Neutrophil (primary cell): ENCODE measurements around the gene ENTPD2.

ENCODE experiments used
- H3K27ac ChIP-seq: fragments of 200-600 bp; sonication (generic); 2 replicates; pipeline ENCODE4 v1.5.1; 2016; ENCODE audit warnings: mild to moderate bottlenecking, moderate library complexity
- H3K27me3 ChIP-seq: fragments of 200-600 bp; sonication (generic); 2 replicates; pipeline ENCODE4 v1.6.0; 2016; ENCODE audit warnings: mild to moderate bottlenecking
- H3K36me3 ChIP-seq: fragments of 200-600 bp; sonication (generic); 2 replicates; pipeline ENCODE4 v1.5.1; 2017
- H3K4me1 ChIP-seq, 2 experiments: fragments of 200-600 bp in 1 of 2; sonication (generic) in 1 of 2; 1 replicate in 1 of 2; 2 replicates in 1 of 2; pipeline versions ENCODE4 v1.5.1 to v1.6.1; 2013 to 2016; ENCODE audit warnings: low read depth in 1 of 2, low read length in 1 of 2, mild to moderate bottlenecking in 1 of 2, moderate library complexity in 1 of 2; ENCODE audit not compliant: control insufficient read depth in 1 of 2, insufficient read depth in 1 of 2
- H3K4me3 ChIP-seq, 2 experiments: fragments of 200-600 bp in 1 of 2; sonication (generic) in 1 of 2; 1 replicate in 1 of 2; 2 replicates in 1 of 2; pipeline ENCODE4 v1.5.1; 2013 to 2016; ENCODE audit warnings: low read depth in 1 of 2, low read length in 1 of 2, mild to moderate bottlenecking in 1 of 2, moderate library complexity in 1 of 2
- H3K9me3 ChIP-seq: fragments of 200-600 bp; sonication (generic); 2 replicates; pipeline ENCODE4 v1.5.1; 2016
- TF ChIP-seq, protein P1 (sequence below): fragments of 200-600 bp; sonication (generic); IDR thresholded peaks from 2 replicates; pipeline ENCODE4 v1.5.1; 2016; ENCODE audit warnings: antibody characterized with exemption

The ENTPD2 gene

DNA sequence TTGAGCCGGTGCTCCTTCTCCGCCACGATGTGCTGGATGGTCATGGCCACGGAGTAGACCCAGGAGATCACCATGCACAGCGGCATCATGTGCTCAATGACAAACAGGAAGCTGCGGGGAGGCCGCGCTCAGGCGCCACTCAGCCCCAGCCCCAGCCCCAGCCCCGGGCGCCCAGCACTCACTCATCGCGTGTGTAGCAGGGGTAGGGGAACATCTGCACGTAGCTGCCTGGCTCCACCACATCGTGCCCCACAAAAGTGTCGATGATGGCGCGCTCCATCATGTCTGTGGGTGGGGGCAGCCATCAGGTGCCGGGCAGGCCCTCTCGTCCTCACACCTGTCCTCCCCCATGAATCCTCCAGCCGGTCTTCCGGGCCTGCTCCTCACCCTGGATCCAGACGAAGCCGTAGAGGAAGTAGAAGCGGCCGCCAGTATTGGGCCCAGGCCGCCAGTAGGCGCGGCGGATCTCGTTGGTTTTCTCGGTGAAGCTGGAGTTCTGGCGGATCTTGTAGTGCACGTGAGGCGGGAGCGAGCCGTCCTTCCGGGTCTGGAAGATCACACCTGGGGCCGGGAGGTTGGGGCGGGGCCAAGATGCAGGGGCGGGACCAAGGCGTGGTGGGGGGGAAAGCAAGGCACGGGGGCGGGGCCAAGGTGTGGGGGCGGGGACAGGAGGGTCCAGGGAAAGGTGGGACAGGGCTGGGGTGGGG lies 35.9 kb downstream of the ENTPD2 start:
- H3K36me3 ChIP-seq = peaks cover 92% of the 10 kb centered on the region
- H3K4me1 ChIP-seq = no peaks in the 10 kb centered on the region
- TF ChIP-seq, protein P1, sequence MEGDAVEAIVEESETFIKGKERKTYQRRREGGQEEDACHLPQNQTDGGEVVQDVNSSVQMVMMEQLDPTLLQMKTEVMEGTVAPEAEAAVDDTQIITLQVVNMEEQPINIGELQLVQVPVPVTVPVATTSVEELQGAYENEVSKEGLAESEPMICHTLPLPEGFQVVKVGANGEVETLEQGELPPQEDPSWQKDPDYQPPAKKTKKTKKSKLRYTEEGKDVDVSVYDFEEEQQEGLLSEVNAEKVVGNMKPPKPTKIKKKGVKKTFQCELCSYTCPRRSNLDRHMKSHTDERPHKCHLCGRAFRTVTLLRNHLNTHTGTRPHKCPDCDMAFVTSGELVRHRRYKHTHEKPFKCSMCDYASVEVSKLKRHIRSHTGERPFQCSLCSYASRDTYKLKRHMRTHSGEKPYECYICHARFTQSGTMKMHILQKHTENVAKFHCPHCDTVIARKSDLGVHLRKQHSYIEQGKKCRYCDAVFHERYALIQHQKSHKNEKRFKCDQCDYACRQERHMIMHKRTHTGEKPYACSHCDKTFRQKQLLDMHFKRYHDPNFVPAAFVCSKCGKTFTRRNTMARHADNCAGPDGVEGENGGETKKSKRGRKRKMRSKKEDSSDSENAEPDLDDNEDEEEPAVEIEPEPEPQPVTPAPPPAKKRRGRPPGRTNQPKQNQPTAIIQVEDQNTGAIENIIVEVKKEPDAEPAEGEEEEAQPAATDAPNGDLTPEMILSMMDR = no peak

GRCh38 chr9:137017071-137017470 lies 36.8 kb downstream of the ENTPD2 start:
- Histone ChIP-seq H3K9me3 (no peaks in the 10 kb centered on the region), H3K4me1 (no peaks in the 10 kb centered on the region), H3K27ac (no peak overlapping the region), H3K4me3 (no peak overlapping the region), H3K36me3 (peaks cover 93% of the 10 kb centered on the region), H3K27me3 (no peaks in the 10 kb centered on the region)
- TF ChIP-seq, protein P1 = no peak

More for the DNA sequence above, 35.9 kb downstream of the ENTPD2 start:
- Histone ChIP-seq H3K27me3 (no peaks in the 10 kb centered on the region), H3K27ac (no peak overlapping the region), H3K9me3 (no peaks in the 10 kb centered on the region), H3K4me3 (no peak overlapping the region)

DNA sequence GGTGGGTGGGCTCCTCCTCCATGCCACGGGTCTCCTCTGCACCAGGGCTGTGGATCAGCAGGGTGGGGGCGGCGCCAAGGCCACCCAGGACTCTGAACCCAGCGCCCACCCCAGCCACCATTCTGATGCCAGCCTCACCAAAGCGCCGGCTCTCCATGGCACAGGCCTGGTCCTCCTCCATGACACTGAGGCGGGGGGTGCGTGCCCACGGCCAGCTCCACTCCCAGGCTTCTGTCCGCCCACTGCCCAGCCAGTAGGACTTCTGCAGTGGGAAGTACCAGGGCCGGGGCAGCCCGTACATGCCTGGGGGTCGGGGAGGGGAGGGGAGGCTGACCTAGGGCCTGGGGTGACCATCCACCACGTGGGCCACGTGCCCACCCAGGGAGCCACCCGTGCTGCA lies 37.4 kb downstream of the ENTPD2 start:
- TF ChIP-seq, protein P1 = no peak
- H3K27ac ChIP-seq = no peak overlapping the region
- H3K4me3 ChIP-seq = no peak overlapping the region
- H3K27me3 ChIP-seq = no peaks in the 10 kb centered on the region
- H3K36me3 ChIP-seq = peaks cover 96% of the 10 kb centered on the region
- H3K4me1 ChIP-seq = no peaks in the 10 kb centered on the region
- H3K9me3 ChIP-seq = no peaks in the 10 kb centered on the region

DNA sequence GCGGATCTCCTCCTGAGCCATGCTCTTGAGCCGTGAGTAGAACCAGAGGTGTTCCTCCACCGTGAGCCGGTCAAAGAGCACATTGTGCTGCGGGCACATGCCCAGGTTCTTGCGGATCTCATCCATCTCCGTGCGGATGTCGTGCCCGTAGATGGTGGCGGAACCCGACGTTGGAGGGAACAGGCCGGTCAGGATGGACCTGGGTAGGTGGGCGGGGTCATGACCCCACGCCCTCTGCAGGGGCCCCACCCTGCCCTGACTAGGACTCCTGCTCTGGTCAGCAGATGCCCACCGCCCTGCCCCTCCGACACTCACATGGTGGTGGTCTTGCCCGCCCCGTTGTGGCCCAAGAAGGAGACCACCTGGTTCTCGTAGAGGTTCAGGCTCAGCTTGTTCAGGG lies 37.9 kb downstream of the ENTPD2 start:
- H3K9me3 ChIP-seq = no peaks in the 10 kb centered on the region
- no peak overlapping the region for H3K4me3 ChIP-seq
- H3K27me3 ChIP-seq = no peaks in the 10 kb centered on the region
- TF ChIP-seq, protein P1 = no peak
- H3K36me3 ChIP-seq = peaks cover 96% of the 10 kb centered on the region
- no peak overlapping the region for H3K27ac ChIP-seq
- no peaks in the 10 kb centered on the region for H3K4me1 ChIP-seq

DNA sequence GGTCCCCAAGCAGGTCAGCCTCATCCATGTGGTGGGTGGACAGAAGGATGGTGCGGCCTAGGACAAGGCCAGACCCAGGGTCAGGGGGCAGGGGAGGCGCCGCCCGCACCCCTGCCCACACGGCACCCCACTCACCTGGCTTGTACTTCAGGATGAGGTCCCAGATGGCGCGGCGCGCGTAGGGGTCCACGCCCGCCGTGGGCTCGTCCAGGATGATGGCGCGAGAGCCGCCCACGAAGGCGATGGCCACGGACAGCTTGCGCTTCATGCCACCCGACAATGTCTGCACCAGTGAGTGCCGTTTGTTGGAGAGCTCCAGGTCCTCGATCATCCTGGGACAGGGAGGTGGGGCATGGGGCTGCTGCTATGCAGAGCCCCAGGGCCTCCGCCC lies 38.3 kb downstream of the ENTPD2 start:
- Histone ChIP-seq H3K27ac (no peak overlapping the region), H3K36me3 (peaks cover 96% of the 10 kb centered on the region)

More for the DNA sequence above, 38.3 kb downstream of the ENTPD2 start:
- TF ChIP-seq, protein P1 = no peak
- H3K9me3 ChIP-seq = no peaks in the 10 kb centered on the region
- no peaks in the 10 kb centered on the region for H3K4me1 ChIP-seq
- no peaks in the 10 kb centered on the region for H3K27me3 ChIP-seq
- no peak overlapping the region for H3K4me3 ChIP-seq
